Measurements from ENCODE around the gene PTGES3L. TPM values are rescaled to one million over a fixed set of nuclear protein-coding genes. Genes with fewer than 3 reads are reported as not detected.

The PTGES3L gene
- total and polyA plus RNA-seq, 2 of the 13 experiments (the other 11 are each of a cell fraction or from before 2014, with no cell fraction given), result 1.2 to 2.9 TPM

GRCh38 chr17:42920106-42920900 is 59.6 kb downstream of the PTGES3L start (continued):
- TF ChIP-seq, protein P1, sequence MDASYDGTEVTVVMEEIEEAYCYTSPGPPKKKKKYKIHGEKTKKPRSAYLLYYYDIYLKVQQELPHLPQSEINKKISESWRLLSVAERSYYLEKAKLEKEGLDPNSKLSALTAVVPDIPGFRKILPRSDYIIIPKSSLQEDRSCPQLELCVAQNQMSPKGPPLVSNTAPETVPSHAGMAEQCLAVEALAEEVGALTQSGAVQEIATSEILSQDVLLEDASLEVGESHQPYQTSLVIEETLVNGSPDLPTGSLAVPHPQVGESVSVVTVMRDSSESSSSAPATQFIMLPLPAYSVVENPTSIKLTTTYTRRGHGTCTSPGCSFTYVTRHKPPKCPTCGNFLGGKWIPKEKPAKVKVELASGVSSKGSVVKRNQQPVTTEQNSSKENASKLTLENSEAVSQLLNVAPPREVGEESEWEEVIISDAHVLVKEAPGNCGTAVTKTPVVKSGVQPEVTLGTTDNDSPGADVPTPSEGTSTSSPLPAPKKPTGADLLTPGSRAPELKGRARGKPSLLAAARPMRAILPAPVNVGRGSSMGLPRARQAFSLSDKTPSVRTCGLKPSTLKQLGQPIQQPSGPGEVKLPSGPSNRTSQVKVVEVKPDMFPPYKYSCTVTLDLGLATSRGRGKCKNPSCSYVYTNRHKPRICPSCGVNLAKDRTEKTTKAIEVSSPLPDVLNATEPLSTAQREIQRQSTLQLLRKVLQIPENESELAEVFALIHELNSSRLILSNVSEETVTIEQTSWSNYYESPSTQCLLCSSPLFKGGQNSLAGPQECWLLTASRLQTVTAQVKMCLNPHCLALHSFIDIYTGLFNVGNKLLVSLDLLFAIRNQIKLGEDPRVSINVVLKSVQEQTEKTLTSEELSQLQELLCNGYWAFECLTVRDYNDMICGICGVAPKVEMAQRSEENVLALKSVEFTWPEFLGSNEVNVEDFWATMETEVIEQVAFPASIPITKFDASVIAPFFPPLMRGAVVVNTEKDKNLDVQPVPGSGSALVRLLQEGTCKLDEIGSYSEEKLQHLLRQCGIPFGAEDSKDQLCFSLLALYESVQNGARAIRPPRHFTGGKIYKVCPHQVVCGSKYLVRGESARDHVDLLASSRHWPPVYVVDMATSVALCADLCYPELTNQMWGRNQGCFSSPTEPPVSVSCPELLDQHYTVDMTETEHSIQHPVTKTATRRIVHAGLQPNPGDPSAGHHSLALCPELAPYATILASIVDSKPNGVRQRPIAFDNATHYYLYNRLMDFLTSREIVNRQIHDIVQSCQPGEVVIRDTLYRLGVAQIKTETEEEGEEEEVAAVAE (CRISPR knock-in tag; IDR thresholded peaks at IDR 0.05; ENCODE audit: borderline replicate concordance), result no peak
- no peak for TF ChIP-seq HNRNPUL1 (IDR thresholded peaks at IDR 0.05; ENCODE audit: low read depth, low read length)
- TF ChIP-seq ZUFSP (CRISPR knock-in tag; IDR thresholded peaks at IDR 0.05; ENCODE audit: borderline replicate concordance), result no peak
- no peak for TF ChIP-seq ZNF530 (CRISPR knock-in tag; IDR thresholded peaks at IDR 0.05; ENCODE audit: low read depth)
- 0 out of 2 replicates have a peak, but pooled peaks have one; percentile 32 for TF ChIP-seq THAP9 (CRISPR knock-in tag; IDR thresholded peaks at IDR 0.05; ENCODE audit: borderline replicate concordance)
- TF ChIP-seq FOXA1 (IDR thresholded peaks at IDR 0.05), result no peak
- peak; percentile 22; the same call in 1 of the 2 replicates for TF ChIP-seq FOXA1 (CRISPR knock-in tag; IDR thresholded peaks at IDR 0.05)
- TF ChIP-seq, protein P2, sequence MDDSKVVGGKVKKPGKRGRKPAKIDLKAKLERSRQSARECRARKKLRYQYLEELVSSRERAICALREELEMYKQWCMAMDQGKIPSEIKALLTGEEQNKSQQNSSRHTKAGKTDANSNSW (CRISPR knock-in tag; IDR thresholded peaks at IDR 0.05; ENCODE audit: borderline replicate concordance), result no peak
- no peak for TF ChIP-seq ZNF510 (CRISPR knock-in tag; IDR thresholded peaks at IDR 0.05; ENCODE audit: low read depth)
- TF ChIP-seq RERE (CRISPR knock-in tag; IDR thresholded peaks at IDR 0.05; ENCODE audit: low read depth), result no peak
- no peak for TF ChIP-seq ZNF275 (CRISPR knock-in tag; IDR thresholded peaks at IDR 0.05; ENCODE audit: borderline replicate concordance)

Measured in HepG2 (cell line).